Upper lobe of right lung (tissue), 1 donor: ENCODE results near the gene TCTN2. TPM values are rescaled to one million over a fixed set of nuclear protein-coding genes. Genes with fewer than 3 reads are reported as not detected.

Experiments
- ATAC-seq: fragments of 200-7000 bp; cut with Tn5 transposase; one replicate; pipeline ENCODE4 v1.9.1; 2020; ENCODE audit warnings: mild to moderate bottlenecking, moderate library complexity
- DNase-seq: peaks from one replicate; pipeline ENCODE4 v3.0.0-alpha.2; 2020
- H3K27ac ChIP-seq: fragments of 200-600 bp; one replicate; pipeline ENCODE4 v1.8.0; 2022
- H3K27me3 ChIP-seq: fragments of 200-600 bp; one replicate; pipeline ENCODE4 v1.8.0; 2022; ENCODE audit warnings: mild to moderate bottlenecking
- H3K36me3 ChIP-seq: fragments of 200-600 bp; one replicate; pipeline ENCODE4 v1.8.0; 2022
- H3K4me1 ChIP-seq: fragments of 200-600 bp; one replicate; pipeline ENCODE4 v1.8.0; 2022
- H3K4me3 ChIP-seq: fragments of 200-600 bp; one replicate; pipeline ENCODE4 v1.8.0; 2022; ENCODE audit warnings: mild to moderate bottlenecking
- H3K9me3 ChIP-seq: fragments of 200-600 bp; one replicate; pipeline ENCODE4 v1.8.0; 2022
- intact Hi-C: fragments of 100-400 bp; cut with DNase I; formaldehyde crosslinking; loops from one replicate; pipeline ENCODE4 v1.11.0; 2022
- total RNA-seq: library from RNA; stranded (reverse); fragmentation: NEBNext Ultra II Directional; extraction: Animal tissue kit (Norgen Biotek cat#: 25700); gene quantifications from one replicate; pipeline ENCODE4 v1.2.1, GENCODE V29; 2021
- TF ChIP-seq, protein P1 (sequence below): fragments of 200-600 bp; IDR thresholded peaks from one replicate; pipeline ENCODE4 v1.8.0; 2022; ENCODE audit warnings: antibody characterized with exemption
- donor health status: DM: no; HTN: yes; CAD: no; lungs with severe emphysema.

TCTN2 gene
- total RNA-seq, 1 donor from 2014 or later, result 10.5 TPM

DNA sequence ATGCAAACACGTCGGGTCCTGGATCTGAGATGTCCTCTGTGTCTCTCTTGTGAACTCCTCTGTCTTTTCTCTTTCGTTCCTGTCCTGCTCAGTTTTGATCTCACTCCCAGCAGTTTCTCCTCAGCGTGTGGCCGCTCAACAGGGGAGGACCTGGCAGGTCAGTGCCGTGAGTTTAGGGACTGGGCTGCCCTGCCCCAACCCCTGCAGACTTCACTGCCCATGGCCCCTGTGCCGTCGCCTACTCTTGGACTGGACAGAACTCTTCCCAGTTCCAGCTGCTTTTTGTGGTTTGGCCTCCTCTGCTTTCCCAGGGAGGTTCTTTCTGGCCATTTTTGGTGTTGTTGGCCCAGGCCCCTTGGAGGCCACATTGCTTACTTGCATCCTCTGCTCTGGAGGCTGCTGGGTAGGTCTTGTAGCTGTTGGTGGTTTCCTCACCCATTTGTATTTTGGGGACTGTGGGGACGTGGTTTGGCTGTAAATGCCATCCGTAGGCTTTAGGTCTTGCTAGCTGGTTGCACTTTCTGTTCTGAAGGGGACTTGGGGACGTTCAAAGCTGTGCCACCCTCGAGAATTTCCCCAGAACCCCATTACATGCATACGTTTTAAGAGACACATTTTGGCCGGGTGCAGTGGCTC lies 71.1 kb downstream of the TCTN2 start:
- Histone ChIP-seq H3K36me3 (peaks cover 75% of the 10 kb centered on the region), H3K4me1 (no peaks in the 10 kb centered on the region), H3K27me3 (no peaks in the 10 kb centered on the region), H3K9me3 (no peaks in the 10 kb centered on the region), H3K27ac (no peak overlapping the region), H3K4me3 (no peak overlapping the region)
- intact Hi-C loops, result no loop called here
- TF ChIP-seq, protein P1, sequence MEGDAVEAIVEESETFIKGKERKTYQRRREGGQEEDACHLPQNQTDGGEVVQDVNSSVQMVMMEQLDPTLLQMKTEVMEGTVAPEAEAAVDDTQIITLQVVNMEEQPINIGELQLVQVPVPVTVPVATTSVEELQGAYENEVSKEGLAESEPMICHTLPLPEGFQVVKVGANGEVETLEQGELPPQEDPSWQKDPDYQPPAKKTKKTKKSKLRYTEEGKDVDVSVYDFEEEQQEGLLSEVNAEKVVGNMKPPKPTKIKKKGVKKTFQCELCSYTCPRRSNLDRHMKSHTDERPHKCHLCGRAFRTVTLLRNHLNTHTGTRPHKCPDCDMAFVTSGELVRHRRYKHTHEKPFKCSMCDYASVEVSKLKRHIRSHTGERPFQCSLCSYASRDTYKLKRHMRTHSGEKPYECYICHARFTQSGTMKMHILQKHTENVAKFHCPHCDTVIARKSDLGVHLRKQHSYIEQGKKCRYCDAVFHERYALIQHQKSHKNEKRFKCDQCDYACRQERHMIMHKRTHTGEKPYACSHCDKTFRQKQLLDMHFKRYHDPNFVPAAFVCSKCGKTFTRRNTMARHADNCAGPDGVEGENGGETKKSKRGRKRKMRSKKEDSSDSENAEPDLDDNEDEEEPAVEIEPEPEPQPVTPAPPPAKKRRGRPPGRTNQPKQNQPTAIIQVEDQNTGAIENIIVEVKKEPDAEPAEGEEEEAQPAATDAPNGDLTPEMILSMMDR, result no peak
- ATAC-seq, result peak; percentile 43
- DNase-seq, result no peak

DNA sequence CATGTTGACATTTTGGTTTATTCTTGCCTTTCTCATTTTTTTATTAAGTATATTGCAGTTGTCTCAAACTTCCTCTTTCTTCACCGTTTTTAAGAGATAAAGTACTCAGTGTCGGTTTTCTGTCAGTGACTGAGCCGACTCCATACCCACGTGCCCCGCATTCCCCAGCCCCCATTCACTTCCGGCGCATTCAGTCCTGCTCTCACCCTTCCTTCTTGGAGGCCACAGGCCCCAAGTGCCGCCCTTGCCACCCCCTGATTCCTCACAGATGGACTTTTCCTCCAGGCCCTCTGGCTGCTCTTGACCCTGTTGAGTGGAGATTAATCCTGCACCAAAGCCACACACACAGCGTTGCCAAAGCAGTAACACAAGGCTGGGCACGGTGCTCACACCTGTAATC lies 72.1 kb downstream of the TCTN2 start:
- Histone ChIP-seq H3K27ac (no peak overlapping the region), H3K36me3 (peaks cover 68% of the 10 kb centered on the region), H3K9me3 (no peaks in the 10 kb centered on the region), H3K4me3 (no peak overlapping the region), H3K4me1 (no peaks in the 10 kb centered on the region), H3K27me3 (no peaks in the 10 kb centered on the region)
- TF ChIP-seq, protein P1, result no peak
- DNase-seq (no peak), ATAC-seq (peak; percentile 49)
- intact Hi-C loops, result no loop called here

DNA sequence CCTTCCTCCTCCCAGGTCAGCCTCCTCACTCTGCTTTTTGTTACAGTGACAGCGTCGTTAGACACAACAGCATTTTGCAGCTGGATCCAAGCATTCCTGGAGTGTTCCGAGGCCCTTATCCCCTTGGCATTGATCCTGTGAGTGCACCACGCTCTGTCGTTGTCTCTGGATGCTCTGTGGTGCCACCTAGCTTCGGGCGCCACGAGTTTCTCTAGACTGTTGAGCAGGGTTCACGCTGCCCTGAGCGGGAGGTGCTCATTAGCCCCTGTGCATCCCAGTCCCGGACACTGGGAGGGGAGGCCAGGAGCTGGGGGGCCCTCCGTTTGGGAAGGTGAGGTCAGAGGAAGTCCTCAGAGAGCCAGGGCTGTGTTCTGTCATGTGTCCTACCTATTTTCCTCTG lies 73.9 kb downstream of the TCTN2 start:
- Histone ChIP-seq H3K27me3 (no peaks in the 10 kb centered on the region), H3K4me1 (no peaks in the 10 kb centered on the region), H3K9me3 (no peaks in the 10 kb centered on the region), H3K27ac (no peak overlapping the region), H3K4me3 (no peak overlapping the region), H3K36me3 (peaks cover 71% of the 10 kb centered on the region)
- DNase-seq (no peak), ATAC-seq (peak; percentile 51)
- intact Hi-C loops, result no loop called here
- TF ChIP-seq, protein P1, result no peak

DNA sequence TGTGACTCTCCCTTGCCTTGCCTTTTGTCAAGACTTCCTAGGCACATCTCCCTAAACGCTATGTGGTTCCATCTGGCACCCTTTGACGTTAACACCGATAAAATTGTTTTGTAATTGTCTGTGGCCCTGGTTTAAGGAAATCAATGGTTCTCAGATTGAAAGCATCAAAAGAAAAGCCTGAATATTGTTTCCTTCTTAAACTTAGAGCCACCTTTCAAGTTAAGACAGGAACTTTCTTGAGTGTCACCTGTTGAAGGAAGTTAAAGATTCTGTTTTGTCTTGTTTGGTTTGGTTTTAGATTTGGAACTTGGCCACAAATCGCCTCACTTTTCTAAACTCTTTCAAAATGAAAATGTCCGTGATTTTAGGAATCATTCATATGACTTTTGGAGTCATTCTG lies 76.4 kb downstream of the TCTN2 start:
- H3K4me3 ChIP-seq, result no peak overlapping the region
- intact Hi-C loops, result no loop called here
- ATAC-seq, result no peak
- H3K36me3 ChIP-seq, result peaks cover 72% of the 10 kb centered on the region
- H3K4me1 ChIP-seq, result no peaks in the 10 kb centered on the region
- no peak overlapping the region for H3K27ac ChIP-seq
- no peaks in the 10 kb centered on the region for H3K27me3 ChIP-seq
- no peak for DNase-seq
- no peaks in the 10 kb centered on the region for H3K9me3 ChIP-seq
- TF ChIP-seq, protein P1, result no peak

DNA sequence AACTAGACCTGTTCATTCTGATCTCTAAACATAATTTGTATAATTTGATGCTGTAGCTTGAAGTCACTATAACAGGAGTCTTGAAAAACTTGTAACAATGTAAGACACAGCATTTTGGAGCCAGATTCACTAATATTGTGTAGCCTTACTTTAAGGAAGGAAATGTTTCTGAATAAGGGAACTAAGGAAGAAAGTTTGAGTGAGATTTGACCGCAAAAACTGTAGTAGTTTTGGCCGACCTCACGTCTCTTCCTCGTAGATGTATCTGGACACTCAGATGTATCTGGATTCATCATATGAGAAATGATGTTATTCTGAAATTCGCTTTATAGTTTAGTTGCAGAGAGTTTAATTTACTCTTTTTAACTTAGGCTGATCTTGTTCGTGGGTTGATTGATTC lies 77.2 kb downstream of the TCTN2 start:
- TF ChIP-seq, protein P1, result no peak
- Histone ChIP-seq H3K36me3 (peaks cover 66% of the 10 kb centered on the region), H3K27ac (no peak overlapping the region), H3K27me3 (no peaks in the 10 kb centered on the region), H3K9me3 (no peaks in the 10 kb centered on the region), H3K4me1 (no peaks in the 10 kb centered on the region), H3K4me3 (no peak overlapping the region)
- no peak for DNase-seq
- ATAC-seq, result no peak
- intact Hi-C loops, result no loop called here

DNA sequence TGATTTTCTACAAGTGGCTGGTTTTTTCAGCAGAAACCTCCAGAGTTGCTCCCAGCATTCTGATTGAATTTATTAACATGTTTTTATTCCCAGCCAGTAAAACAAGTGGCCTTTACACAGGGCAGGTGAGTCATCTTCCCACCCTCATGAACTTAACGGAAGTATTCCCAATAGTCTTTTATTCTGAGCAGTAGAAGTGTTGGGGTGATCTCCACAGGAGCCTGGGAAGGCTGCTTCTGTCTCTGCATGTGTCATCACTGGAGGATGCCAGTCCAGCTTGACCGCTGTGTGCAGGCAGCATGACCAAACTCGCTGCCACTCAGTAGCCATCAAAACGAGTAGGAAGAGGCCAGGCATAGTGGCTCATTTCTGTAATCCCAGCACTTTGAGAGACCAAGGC lies 77.7 kb downstream of the TCTN2 start:
- Histone ChIP-seq H3K27me3 (no peaks in the 10 kb centered on the region), H3K4me3 (no peak overlapping the region), H3K36me3 (peaks cover 68% of the 10 kb centered on the region), H3K4me1 (no peaks in the 10 kb centered on the region), H3K9me3 (no peaks in the 10 kb centered on the region), H3K27ac (no peak overlapping the region)
- TF ChIP-seq, protein P1, result no peak
- no peak for ATAC-seq
- intact Hi-C loops, result no loop called here
- DNase-seq, result no peak
